ENCODE results near the gene FAM240A.
A peak's percentile ranks its signal among the peaks of the same experiment; 100 is the strongest.

Gene FAM240A

DNA sequence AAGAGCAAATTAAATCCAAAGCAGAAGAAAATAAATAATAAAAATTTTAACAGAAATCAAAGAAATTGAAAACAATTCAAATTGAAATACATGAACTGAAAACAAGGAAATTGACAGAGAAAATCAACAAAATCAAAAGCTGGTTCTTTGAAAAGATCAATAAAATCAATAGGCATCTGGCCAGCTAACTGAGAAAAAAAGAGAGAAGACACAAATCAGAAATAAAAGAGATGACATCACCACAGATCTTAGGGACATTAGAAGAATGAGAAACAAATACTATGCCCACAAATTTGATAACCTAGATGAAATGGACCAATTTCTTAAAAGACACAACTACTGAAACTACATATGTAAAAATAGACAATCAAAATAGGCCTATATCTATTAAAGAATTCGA lies 38.8 kb downstream of the FAM240A start:
- TF ChIP-seq, protein P1, sequence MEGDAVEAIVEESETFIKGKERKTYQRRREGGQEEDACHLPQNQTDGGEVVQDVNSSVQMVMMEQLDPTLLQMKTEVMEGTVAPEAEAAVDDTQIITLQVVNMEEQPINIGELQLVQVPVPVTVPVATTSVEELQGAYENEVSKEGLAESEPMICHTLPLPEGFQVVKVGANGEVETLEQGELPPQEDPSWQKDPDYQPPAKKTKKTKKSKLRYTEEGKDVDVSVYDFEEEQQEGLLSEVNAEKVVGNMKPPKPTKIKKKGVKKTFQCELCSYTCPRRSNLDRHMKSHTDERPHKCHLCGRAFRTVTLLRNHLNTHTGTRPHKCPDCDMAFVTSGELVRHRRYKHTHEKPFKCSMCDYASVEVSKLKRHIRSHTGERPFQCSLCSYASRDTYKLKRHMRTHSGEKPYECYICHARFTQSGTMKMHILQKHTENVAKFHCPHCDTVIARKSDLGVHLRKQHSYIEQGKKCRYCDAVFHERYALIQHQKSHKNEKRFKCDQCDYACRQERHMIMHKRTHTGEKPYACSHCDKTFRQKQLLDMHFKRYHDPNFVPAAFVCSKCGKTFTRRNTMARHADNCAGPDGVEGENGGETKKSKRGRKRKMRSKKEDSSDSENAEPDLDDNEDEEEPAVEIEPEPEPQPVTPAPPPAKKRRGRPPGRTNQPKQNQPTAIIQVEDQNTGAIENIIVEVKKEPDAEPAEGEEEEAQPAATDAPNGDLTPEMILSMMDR (conservative IDR thresholded peaks at IDR 0.05; ENCODE audit: control insufficient read depth, insufficient read depth, low read depth, low read length) = no peak
- no peak overlapping the region for H3K4me3 ChIP-seq (ENCODE audit: control insufficient read depth, low read depth, low read length)
- no peak for DNase-seq (ENCODE audit: low read depth)

DNA sequence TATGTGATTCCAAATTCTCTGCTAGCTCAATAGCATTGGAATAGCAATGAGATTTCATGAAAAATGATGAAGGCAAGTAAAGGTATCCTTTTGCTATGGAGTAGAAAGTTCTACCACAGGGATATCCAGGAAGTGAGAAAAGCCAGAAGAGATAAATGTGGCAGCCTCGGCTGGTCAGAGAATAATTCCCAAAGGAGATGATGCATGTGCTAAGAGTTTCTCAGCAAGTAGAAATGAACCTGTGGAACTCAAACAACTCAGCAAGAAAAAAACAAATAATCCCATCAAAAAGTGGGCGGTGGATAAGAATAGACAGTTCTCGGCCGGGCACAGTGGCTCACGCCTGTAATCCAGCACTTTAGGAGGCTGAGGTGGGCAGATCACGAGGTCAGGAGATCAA lies 42.9 kb downstream of the FAM240A start:
- TF ChIP-seq, protein P1 (conservative IDR thresholded peaks at IDR 0.05; ENCODE audit: control insufficient read depth, insufficient read depth, low read depth, low read length) = no peak
- no peak overlapping the region for H3K4me3 ChIP-seq (ENCODE audit: control insufficient read depth, low read depth, low read length)
- peak; percentile 38 for DNase-seq (ENCODE audit: low read depth)

DNA sequence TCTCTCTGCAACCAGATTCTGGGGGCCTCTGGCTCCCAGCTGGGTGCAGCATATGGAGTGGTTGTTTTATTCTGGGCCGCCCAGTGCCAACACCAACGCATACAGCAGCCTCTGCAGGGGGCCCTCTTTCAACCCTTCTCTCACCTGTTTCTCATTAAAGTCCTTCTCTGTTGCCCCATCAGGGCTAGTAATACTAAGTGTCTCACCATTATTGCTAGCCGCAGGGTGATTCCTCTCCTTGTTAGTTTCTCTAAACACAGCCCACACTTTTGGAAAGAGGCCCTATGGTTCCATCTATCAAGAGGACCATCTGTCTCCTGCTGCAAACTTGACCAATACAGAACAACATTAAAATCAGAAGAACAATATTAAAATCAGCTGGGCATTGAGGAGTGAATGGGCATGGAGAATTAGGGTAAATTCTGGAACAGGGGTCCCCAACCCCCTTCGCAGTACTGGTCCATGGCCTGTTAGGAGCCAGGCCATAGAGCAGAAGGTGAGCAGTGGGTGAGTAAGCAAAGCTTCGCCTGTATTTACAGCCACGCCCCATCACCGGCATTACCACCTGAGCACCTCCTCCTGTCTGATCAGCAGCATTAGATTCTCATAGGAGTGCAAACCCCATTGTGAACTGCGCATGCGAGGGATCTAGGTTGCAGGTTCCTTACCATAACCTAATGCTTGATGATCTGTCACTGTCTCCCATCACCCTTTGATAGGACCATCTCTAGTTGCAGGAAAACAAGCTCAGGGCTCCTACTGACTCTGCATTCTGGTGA lies 44.6 kb downstream of the FAM240A start:
- TF ChIP-seq, protein P1 (conservative IDR thresholded peaks at IDR 0.05; ENCODE audit: control insufficient read depth, insufficient read depth, low read depth, low read length) = no peak
- DNase-seq (ENCODE audit: low read depth) = peak; percentile 64
- no peak overlapping the region for H3K4me3 ChIP-seq (ENCODE audit: control insufficient read depth, low read depth, low read length)

DNA sequence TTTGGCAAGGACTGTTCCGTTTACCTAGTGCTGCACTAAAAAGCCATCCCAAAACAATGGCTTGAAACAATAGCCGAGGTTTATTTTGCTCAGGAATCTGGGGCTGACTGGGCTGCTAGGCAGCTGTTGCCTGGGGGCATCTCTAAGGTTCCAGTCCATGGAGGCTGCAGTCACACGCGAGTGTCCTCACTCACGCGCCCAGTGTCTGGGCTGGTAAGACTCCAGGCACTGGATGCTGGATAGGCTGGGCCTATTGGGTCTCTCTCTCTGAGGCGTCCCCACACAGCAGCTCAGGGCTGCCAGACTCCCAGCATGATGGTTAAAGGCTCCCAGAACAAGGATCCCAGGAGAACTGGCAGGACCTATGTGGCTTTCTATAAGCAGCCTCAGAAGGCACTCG lies 47.0 kb downstream of the FAM240A start:
- TF ChIP-seq, protein P1 (conservative IDR thresholded peaks at IDR 0.05; ENCODE audit: control insufficient read depth, insufficient read depth, low read depth, low read length) = no peak
- H3K4me3 ChIP-seq (ENCODE audit: control insufficient read depth, low read depth, low read length) = no peak overlapping the region
- DNase-seq (ENCODE audit: low read depth) = no peak

DNA sequence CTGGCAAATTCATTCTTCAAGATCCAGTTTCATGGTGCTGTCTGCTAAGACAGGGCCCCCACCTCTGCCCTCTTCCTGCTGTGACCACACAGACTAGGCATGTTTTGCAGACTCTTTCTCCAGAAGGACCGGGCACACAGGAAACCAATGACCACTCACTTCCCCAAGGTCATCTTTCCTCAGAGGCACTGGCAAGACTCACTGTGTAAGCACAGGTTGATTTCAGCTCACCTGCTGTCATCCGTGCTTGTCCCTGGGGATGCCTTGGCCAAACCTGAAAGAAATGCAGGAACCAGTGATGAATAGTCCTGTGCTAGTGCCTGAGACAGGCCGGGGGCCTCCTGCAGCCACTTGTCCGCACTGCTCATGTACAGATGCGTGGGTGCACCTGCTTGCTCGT lies 47.7 kb downstream of the FAM240A start:
- DNase-seq (ENCODE audit: low read depth) = no peak
- TF ChIP-seq, protein P1 (conservative IDR thresholded peaks at IDR 0.05; ENCODE audit: control insufficient read depth, insufficient read depth, low read depth, low read length) = no peak
- no peak overlapping the region for H3K4me3 ChIP-seq (ENCODE audit: control insufficient read depth, low read depth, low read length)

DNA sequence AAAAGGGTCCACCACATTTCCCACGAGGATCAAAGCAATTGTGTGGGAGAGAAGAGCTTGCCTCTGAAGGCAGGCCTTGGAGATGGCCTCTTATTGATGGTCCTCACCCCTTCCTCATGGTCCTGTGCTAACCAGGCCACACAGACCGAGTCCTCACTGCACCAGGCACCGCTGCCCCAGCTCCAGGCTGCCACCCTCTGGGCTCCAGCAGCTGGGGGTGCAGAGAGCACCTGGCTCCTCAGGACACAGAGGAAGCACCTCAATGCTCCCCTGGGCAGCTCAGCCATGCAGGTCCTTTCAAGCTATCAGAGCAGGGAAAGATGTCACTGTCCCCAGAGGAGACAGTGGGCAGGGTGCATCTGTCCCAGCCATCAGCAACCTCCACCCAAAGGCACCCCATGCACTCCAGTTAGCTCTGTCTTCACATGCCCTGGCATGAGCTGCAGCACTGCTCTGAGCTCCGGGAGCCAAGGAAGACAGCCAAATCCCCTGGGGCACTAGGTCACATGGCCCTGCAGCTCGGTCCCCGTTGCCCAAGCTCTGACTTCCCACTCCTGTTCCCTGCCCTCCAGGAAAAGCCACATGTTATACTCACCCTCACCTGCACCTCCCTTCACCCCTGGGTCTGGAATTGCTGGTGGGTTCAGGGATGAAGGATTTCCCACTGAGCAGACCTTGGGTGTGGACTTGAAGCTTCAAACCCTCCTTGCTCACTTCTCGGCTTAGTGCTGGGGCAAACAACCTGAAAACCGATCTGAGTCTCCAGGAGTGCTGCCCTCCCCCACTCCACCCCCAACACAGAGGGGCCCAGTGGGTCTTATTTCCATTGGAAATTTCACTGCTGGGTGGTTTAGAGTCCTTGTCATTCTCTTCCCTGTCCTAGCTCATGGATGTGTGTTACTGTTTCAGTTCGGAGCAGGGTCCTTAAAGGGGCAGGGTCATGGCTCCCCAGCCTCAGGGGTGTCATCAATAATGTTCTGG lies 48.5 kb downstream of the FAM240A start:
- no peak for DNase-seq (ENCODE audit: low read depth)
- H3K4me3 ChIP-seq (ENCODE audit: control insufficient read depth, low read depth, low read length) = no peak overlapping the region
- TF ChIP-seq, protein P1 (conservative IDR thresholded peaks at IDR 0.05; ENCODE audit: control insufficient read depth, insufficient read depth, low read depth, low read length) = no peak
